HG02981 (cell line): ENCODE measurements around the gene IL17RD.

Experiments used
- ATAC-seq: cut with Tn5 transposase; IDR thresholded peaks from one replicate; pipeline ENCODE4 v1.9.1; 2021; ENCODE audit warnings: mild to moderate bottlenecking, moderate library complexity; ENCODE audit not compliant: unreplicated experiment

IL17RD gene

GRCh38 chr3:57069503-57069902 is 95.7 kb downstream of the IL17RD start:
- ATAC-seq, result no peak

- ATAC-seq, result peak; percentile 100
These were observed 96.6 kb downstream of the IL17RD start for GRCh38 chr3:57068437-57069089.

GRCh38 chr3:57066471-57066870 is 98.7 kb downstream of the IL17RD start:
- no peak for ATAC-seq

- ATAC-seq, result no peak
These were observed 99.6 kb downstream of the IL17RD start for GRCh38 chr3:57065588-57065987.

DNA sequence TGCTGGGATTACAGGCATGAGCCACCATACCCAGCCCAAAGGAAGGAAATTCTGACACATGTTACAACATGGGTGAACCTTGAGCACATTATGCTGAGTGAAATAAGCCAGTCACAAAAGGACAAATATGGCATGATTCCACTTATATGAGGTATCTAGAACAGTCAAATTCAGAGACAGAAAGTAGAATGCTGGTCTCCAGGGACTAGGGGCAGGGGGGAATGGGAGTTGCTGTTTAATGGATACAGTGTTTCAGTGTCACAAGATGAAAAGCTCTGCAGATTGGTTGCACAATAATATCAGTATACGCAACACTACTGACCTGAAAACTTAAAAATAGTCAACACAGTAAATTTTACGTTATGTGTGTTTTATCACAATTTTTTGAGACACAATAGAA is 100.6 kb downstream of the IL17RD start:
- ATAC-seq, result no peak

- ATAC-seq, result no peak
These were observed 101.2 kb downstream of the IL17RD start for GRCh38 chr3:57064001-57064400.

DNA sequence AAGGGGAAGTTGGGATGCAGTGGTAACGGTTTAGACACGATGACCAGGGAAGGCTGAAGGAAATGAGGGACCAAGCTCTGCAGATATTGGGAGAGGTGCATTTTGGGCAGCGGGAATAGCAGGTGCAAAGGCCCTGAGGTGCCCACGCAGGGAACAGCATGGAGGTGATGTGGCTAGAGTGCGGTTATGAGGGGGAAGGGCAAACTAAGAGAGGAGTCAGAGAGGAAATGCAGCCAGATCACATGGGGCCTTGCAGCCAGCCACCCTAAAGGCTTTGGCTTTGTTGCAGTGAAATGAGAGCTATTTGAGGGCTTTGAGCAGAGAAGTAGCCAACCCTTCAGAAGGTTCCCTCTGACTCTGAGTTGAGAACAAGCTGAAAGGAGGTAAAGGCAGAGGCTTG is 102.1 kb downstream of the IL17RD start:
- ATAC-seq, result no peak

DNA sequence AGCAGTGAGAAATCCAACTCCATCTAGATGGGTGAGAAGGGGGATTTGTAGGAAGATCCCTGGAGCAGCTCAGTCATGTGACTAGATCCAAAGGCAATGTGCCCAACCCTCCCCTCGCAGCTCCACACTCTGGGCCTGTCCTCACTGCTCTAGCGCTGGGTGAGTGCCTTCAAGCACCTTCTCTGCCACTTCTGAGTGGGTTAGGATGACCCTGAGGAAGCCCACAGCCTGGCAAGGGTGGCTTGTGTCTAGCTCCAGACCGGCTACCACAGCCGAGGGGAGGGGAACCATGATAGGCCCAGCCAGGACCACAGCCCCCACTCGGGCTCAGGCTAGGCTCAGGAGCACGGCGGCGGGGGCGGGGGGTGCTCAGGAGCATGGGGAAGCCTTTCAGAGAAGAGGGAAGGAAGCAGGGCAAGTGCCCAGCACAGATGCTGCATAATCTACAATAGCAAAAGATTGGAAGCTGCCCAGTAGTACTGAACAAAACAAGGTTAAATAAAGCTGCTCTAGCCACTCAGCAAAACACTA is 103.0 kb downstream of the IL17RD start:
- no peak for ATAC-seq

DNA sequence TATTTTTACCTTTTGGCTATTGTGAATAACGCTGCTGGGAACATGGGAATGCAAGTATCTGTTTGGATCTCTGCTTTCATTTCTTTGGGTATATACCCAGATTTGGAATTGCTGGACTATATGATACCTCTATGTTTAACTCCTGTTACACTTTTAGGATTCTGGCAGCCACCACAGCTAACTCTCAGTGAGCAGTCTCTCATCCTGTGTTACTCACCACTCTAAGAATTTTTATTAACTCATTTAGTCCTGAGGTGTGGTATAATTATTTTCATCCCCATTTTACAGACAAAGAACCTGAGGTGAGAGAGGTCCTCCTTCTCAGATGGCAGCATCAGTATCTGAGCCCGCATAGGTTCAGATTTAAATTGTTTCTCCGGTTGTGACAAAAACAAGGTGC is 103.6 kb downstream of the IL17RD start:
- ATAC-seq, result no peak

DNA sequence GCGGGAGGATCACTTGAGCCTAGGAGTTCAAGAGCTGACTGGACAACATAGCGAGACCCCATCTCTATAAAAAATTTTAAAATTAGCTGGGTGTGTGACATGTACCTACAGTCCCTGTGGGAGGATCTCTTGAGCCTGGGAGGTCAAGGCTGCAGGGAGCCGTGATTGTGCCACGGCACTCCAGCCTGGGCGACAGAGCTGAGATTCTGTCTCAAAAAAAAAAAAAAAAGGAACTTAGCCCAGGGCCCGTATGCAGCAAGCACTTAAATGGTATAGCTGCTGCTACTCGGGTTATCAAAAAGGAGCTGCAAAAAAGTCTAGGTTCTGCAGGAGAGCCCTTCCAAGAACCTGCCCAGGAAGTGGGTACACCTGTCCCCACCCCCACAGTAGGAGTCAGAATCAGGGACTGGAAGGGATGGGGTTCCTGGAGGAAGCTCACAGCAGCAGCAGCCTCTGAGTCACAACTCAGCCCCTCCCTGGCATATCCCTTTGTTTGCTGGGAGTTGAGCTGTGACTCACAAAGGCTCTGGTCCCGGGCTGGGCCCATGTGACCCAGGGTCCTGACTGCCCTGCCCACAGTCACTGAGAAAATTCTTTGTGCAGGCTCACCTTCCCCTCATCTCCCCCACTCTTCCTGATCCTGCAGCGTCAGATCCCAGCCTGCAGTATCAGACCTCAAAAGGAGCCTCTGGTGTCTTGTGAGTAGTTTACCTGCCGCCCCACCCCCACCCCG is 104.9 kb downstream of the IL17RD start, which contains the start of gene SPATA12:
TSS of gene SPATA12 (plus strand) at position 576 of the 733 bp plus-strand sequence. CDS start 13,031 bp downstream, outside the sequence.
- ATAC-seq, result no peak

GRCh38 chr3:57059411-57059810 is 105.7 kb downstream of the IL17RD start:
- no peak for ATAC-seq

DNA sequence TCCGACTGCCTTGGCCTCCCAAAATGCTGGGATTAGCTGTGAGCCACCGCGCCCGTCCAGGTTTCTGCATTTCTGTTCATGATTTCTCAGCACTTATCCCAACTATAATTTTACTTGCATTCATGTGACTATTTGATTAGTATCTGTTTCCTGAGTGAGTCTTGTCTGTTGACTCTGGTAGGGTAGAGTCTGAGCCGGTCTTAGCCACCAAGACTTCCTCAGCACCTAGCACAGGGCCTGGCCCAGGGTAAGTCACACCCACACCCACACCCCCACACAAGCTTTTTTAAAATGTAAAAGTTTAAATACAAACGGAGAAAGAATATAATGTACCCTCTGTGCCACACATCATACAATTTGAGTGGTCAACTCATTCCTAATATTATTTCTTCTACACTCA is 107.8 kb downstream of the IL17RD start:
- no peak for ATAC-seq

DNA sequence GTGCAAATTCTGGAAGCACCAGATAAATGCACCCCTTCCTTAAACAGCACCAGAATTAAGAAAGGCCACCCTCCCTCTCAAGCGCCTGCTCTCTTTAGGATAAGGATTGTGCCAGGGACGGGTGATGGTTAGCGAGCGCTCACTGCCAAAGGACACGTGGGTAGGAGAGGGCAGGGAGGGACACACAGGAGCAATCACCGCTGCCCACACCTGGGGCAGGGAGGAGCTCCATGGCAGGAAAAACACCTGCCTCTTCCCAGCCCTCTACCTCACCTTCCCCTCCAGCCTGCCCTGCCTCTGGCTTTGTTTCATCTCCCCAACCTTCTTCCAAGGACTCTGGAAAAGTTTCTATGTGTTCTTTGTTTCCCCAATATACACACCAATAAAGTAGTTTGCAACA is 112.0 kb downstream of the IL17RD start:
- no peak for ATAC-seq

DNA sequence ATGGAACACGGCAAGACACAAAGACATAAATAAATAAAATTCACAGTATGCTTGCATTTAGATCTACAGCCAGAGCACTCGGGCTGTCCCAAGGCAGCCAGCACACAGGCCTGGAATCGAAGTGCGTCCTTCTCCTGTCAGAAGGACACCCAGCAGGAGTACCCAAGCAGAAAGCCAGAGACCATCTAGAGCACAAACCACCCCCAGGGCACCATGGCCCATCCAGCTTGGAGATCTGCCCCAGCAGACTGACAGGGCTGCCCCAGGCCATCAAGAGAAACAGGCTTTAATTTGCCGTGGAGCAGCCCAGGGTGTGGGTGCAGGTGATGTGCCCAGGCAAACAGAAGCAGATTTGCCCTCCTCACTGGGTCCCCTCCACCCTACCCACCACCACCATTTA is 112.5 kb downstream of the IL17RD start:
- ATAC-seq, result no peak

GRCh38 chr3:57048728-57049127 is 116.4 kb downstream of the IL17RD start:
- no peak for ATAC-seq

DNA sequence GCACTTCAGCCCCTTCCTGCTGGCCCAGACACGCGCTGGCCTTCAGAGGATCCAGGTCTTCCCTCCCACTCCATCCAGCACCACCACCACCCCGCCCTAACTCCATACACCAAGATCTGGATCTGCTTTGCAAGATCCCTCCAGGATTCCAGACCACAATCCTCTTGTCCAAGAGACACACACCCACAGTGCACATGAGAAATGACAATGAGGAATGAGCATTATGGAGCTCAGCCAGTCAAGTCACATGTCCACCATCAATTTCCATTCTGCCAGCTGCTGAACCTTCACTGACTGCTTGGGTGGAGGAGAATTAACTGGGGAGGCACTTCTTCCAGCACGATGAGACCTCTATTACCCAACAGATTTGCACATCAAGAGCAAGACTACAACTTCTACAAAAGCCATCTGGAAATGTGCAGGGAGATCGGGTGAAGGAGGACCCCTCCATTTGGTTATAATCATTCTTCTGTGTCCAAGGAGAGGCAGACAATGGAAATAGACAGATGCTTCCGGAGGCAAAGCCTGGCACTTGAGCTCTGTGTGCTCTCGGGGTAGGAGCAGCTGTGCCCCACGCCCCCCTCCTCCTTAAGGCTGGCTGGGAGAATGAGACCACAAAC is 117.0 kb downstream of the IL17RD start:
- no peak for ATAC-seq

- no peak for ATAC-seq
These were observed 118.9 kb downstream of the IL17RD start for GRCh38 chr3:57046101-57046765.

DNA sequence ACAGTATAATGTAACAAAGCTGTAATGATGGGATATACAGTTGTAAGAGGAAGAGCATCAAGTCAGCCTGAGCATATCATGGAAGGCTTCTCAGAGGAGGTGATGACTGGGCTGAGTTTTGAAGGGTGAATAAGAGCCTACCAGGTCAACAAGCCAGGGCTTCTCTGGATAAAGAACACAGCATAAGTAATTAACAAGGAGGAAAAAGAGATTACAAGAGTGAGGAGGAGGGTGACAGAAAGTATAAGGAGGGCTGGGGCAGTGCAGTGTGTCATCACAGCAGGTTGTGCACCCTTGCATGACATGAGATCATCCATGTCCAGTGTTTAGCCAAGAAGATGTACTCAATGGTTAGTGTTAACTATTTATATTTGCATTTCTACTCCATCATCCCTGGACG is 121.6 kb downstream of the IL17RD start:
- no peak for ATAC-seq

DNA sequence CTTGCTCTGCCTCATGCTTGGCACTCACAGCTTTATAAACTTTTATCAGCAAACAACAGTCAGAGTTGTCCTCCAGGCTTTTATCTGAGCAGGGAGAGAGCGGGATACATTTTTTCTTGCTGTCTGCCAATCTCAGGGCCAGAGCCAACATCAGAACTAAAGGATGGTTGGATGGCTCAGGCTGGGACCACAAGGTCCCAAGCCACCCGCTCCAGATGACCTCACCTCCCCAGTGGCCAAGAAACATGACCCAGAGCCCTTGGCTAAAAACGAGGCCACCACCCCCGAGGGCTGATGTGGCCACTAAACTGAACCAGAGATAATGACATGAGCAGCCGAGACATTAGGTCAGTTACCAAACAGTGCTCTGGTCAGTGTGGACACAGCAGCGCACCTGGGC is 123.5 kb downstream of the IL17RD start:
- no peak for ATAC-seq
